ENCODE measurements around the gene SIM2.

- TF ChIP-seq POLR2A (IDR thresholded peaks at IDR 0.05), result no peak
- TF ChIP-seq EP300 (IDR thresholded peaks at IDR 0.05), result no peak
Observed at GRCh38 chr21:36658926-36659325, 40.0 kb upstream of the SIM2 start.

Data from suprapubic skin (tissue), 2 donors.